Activated naive CD4-positive, alpha-beta T cell treated with anti-CD3 and anti-CD28 coated beads, Interleukin-2, amount 10 ng/mL, durations not matched to agents 7 days and 5 days (primary cell): Measurements from ENCODE around the gene HOXD13.

Experiments used
- CTCF ChIA-PET: fragments of 350-600 bp; sonication (Branson Sonifier 250); formaldehyde crosslinking; loops from one replicate; lab custom pipeline; 2021; ENCODE audit warnings: antibody characterized with exemption; lab: Charles Lee
- DNase-seq: peaks from one replicate; pipeline ENCODE4 v3.0.0-alpha.2; 2020
- H3K27ac Mint-ChIP-seq: one replicate; pipeline ENCODE4 v1.8.0; 2021; ENCODE audit warnings: mild to moderate bottlenecking, moderate library complexity, mixed read lengths
- H3K27me3 Mint-ChIP-seq: one replicate; pipeline ENCODE4 v1.8.0; 2021; ENCODE audit warnings: mild to moderate bottlenecking, mixed read lengths
- H3K36me3 Mint-ChIP-seq: one replicate; pipeline ENCODE4 v1.8.0; 2021; ENCODE audit warnings: mixed read lengths
- H3K4me1 Mint-ChIP-seq: one replicate; pipeline ENCODE4 v1.8.0; 2021; ENCODE audit warnings: mixed read lengths
- H3K4me3 Mint-ChIP-seq: one replicate; pipeline ENCODE4 v1.8.0; 2021; ENCODE audit warnings: mild to moderate bottlenecking, moderate library complexity, mixed read lengths
- H3K9me3 Mint-ChIP-seq: one replicate; pipeline ENCODE4 v1.8.0; 2021; ENCODE audit warnings: mixed read lengths

The HOXD13 gene

DNA sequence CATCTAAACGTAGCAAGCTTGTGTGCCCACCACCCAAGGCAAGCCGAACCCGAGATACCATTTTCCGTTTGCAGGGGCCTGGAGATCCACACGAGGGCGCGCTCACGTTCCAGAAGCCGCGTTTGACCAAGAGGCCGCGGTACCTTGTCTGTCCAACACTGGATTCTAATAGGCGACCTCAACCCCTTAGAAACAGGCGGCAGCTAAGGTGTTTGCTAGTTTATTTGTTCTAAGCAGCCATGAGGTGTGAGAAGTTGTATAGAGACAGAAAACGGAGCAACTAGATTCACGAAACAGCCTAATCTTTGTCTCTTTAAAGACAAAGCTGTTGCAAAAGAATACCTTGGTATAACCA, 18.8 kb downstream of the HOXD13 start:
- CTCF ChIA-PET = interaction anchor here (1.0 to 2.3 kb wide), 8 partner anchors 10 to 703 kb away, joined by 3 to 12 read pairs (median 4); partner anchors contain the start of gene HOXD9
- peaks cover 8% of the 10 kb centered on the region for H3K36me3 Mint-ChIP-seq
- H3K4me3 Mint-ChIP-seq = no peak overlapping the region
- H3K9me3 Mint-ChIP-seq = peaks cover 3% of the 10 kb centered on the region
- peak overlapping the region; percentile 78 for H3K27ac Mint-ChIP-seq
- peaks cover 4% of the 10 kb centered on the region for H3K4me1 Mint-ChIP-seq
- H3K27me3 Mint-ChIP-seq = peaks cover 92% of the 10 kb centered on the region
- DNase-seq = no peak

DNA sequence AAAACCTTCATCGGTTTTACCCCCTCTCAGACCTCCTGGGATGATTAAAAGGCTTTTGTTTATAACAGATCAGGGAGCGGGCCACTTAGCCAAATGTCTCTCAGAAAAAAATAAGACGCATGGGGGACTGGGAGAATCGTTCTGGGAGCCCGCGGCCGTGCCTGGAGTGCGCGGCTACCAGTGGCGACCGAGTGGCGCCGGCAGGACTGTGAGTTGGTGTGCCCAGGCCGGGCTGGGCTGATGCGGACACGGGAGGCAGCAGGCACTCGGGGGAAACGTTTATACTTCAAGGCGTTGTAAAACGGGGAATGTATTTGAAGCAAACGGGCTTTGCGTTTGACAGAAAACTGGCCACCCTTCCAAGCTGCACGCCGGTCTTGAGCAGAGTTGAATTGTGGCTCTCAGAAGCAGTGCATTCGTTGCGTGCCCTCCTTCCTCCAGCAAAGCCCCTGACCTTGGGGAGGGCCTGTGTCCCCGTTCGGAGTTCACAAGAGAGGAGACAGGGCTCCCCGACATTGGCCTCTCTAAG, 19.4 kb downstream of the HOXD13 start:
- Mint-ChIP-seq H3K4me3 (no peak overlapping the region), H3K9me3 (peaks cover 4% of the 10 kb centered on the region), H3K27ac (peak overlapping the region; percentile 55), H3K27me3 (peaks cover 92% of the 10 kb centered on the region), H3K36me3 (peaks cover 5% of the 10 kb centered on the region), H3K4me1 (peaks cover 3% of the 10 kb centered on the region)
- CTCF ChIA-PET = interaction anchor here (1.3 to 2.3 kb wide), 3 partner anchors 9 to 702 kb away, joined by 3 to 12 read pairs (median 4); no protein-coding TSS in a partner anchor
- DNase-seq = no peak

DNA sequence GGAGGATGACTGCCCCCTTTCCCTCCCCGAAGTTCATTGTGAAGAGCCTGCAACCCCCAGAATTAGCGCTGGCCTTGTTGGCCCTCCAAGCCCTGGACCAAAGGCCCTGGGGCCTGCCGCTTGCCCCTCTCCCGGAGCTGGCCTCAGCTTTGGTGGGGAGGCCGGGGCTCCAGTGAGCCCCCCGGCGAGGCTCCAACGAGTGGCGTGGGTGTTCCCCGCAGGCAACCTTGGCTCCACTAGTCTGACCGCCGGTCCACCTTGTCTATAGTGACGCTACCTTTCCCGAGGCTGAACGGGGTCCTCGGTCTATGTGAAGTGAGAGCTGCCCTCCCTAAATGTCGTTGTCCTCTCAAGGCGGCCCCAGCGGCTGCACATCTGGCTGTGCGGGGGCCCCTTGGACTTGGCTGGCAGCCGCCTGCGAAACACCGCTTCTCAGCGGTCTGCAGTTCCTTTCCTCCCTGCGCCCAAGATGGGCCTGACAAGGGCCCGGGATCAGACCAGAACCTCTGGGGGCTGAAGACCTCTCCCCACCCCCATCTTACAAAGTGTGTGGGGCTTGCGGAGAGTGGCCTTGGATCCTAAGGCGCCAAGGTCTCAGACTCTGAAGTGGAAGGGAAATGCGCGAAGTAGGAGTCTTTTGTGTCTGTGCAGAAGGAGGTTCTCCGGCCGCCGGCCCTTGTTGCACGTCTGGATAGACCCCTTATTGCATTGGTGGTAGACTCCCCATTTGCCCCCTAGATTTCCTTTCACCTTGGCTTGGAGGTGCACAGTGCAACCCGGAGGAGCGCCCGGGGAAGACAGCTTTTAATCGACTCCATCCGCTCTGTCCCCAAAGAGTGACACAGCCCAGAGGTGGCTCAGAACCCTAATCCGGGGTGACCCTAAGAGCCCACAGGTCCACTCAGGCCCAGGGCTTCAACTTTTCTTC, 20.1 kb downstream of the HOXD13 start:
- Mint-ChIP-seq H3K4me1 (peaks cover 3% of the 10 kb centered on the region), H3K9me3 (peaks cover 5% of the 10 kb centered on the region), H3K36me3 (peaks cover 5% of the 10 kb centered on the region), H3K27me3 (peaks cover 94% of the 10 kb centered on the region), H3K27ac (peak overlapping the region; percentile 67), H3K4me3 (no peak overlapping the region)
- CTCF ChIA-PET = interaction anchor here (0.9 to 1.7 kb wide), 2 partner anchors 9 to 19 kb away, joined by 4 to 5 read pairs; no protein-coding TSS in a partner anchor
- DNase-seq = no peak

DNA sequence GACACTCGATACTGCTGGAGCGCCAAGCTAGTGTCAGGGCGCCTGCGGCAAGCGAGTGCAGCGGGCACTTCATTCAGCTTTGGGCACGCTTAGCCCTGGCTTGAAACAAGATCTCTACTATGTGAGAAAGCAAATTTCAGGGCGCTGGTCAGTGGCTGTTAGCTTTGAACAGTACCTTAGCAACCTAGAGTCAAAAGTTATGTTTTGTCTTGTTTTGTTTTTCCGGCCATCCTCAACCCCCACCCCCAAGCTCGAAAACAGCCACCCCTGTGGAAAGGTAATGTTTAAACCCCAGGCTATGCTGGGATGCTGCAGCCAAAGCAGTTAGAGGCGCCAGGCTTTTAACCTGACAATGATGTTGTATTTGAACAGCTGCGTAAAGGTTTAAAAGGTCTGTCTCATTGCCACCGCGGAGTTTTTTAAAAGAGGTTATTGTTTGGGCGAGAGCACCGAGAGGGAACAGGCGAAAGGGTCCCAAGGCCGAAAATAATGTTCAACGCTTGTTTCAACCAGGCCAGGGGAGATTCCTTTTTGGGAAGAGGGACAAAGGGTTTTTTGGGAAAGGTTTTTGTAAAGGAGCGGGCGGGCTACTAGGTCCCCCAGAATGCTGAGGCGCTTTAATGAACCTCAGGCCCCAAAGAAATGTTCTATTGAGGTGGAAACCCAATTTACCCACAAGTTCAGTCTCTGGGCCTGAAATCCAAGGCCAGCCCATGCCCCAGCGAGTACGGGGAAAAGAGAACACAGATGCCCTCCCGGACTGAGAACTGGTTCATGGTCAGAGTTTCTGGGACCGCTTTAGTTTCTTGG, 21.8 kb downstream of the HOXD13 start:
- H3K4me1 Mint-ChIP-seq = peaks cover 2% of the 10 kb centered on the region
- H3K4me3 Mint-ChIP-seq = no peak overlapping the region
- H3K27me3 Mint-ChIP-seq = peaks cover 96% of the 10 kb centered on the region
- H3K36me3 Mint-ChIP-seq = peaks cover 7% of the 10 kb centered on the region
- H3K27ac Mint-ChIP-seq = no peak overlapping the region
- CTCF ChIA-PET = interaction anchor here (0.6 kb wide), 1 partner anchor 39 kb away, joined by 3 read pairs; no protein-coding TSS in a partner anchor
- no peak for DNase-seq
- H3K9me3 Mint-ChIP-seq = peaks cover 5% of the 10 kb centered on the region

DNA sequence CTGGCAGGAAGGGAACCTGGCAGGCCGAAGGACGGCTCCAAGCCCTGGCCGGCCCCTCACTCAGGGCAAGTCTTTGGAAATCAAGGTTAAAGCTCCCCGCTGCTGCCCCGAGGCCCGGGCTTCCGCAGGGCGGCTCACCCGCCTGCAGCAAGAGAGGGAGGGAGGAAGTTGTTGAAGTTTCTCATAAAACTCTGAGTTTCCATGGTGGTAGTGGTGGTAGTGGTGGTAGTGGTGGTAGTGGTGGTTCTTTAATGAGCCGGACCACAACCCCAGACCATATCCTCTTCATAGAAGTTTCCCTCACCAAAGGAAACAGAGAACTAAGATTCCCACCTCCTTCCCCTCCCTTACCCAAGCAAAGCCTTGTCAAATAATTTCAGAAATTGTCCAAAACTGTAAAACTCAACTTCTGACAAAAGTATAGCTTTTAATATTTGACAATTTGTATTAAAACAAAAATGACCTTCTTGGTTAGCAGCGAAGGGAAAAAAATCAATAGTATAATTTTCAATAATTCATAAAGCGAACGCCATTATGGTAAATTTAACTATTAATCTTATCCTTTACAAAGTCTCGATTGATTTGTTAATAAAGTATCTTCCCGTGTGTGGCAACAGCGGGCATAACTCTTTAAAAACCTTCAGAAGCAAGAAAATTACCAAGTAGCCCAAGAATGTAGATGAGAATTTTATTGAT, 22.6 kb downstream of the HOXD13 start:
- Mint-ChIP-seq H3K27me3 (peaks cover 94% of the 10 kb centered on the region), H3K27ac (no peak overlapping the region)

DNA sequence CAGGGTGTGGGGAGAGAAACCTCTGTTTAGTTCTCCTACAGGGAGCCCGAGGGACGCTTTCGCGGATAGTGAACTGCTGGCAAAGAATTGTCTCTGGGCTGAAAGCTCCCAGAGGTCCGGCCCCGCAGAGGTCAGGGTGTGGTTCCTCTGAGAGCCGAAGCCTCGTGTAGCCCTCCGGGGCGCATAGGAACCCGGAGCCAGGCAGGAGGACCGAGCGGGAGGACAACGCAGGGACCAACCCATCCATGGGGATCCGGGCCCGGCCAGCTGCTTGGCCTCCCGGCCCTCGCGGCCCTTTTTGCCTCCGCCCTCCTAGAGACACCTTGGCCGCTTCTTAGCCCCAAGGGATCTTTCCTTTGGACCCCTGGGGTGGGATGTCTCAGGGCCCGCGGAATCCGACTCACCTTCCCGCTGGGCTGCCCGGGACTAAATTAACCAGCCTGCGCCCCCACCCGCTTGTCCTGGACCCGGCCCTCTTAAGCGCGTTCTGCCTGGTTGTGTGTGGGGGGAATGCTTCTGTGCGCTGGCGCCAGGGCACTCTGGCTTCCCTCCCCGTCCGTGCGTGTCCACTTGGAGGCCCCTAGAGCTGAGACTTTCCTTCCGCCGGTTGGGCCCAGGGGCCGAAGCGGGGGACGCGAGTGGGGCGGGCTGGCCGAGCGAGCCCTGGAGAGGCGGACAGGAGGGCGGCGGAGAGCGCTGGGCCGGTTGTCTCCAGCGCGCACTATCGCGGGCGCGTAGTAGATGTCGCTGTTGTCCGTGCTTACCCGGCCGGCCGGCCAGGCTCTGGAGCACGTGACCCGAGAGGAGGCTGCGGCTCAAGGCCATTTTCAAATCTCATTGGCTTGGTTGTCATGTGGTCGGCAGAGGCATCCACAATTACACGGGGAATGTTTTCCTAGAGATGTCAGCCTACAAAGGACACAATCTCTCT, 23.6 kb downstream of the HOXD13 start, which contains the start of gene HOXD10:
Gene HOXD10, plus strand, starts transcription at position 896 of the 931 bp plus-strand sequence. CDS start 56 bp downstream, outside the sequence.
- H3K4me3 Mint-ChIP-seq = no peak within 1 kb of the TSS
- peaks cover 4% of the 10 kb centered on the region for H3K36me3 Mint-ChIP-seq
- peaks cover 97% of the 10 kb centered on the region for H3K27me3 Mint-ChIP-seq
- H3K4me1 Mint-ChIP-seq = peaks cover 2% of the 10 kb centered on the region
- H3K9me3 Mint-ChIP-seq = peaks cover 4% of the 10 kb centered on the region
- CTCF ChIA-PET = no interaction called here
- no peak for DNase-seq
- H3K27ac Mint-ChIP-seq = peak within 1 kb of the TSS; percentile 34

More for the DNA sequence above, 22.6 kb downstream of the HOXD13 start:
- Mint-ChIP-seq H3K4me1 (peaks cover 2% of the 10 kb centered on the region), H3K4me3 (no peak overlapping the region), H3K36me3 (peaks cover 5% of the 10 kb centered on the region), H3K9me3 (peaks cover 4% of the 10 kb centered on the region)
- CTCF ChIA-PET = interaction anchor here (0.6 kb wide), 1 partner anchor 40 kb away, joined by 3 read pairs; no protein-coding TSS in a partner anchor
- DNase-seq = no peak

DNA sequence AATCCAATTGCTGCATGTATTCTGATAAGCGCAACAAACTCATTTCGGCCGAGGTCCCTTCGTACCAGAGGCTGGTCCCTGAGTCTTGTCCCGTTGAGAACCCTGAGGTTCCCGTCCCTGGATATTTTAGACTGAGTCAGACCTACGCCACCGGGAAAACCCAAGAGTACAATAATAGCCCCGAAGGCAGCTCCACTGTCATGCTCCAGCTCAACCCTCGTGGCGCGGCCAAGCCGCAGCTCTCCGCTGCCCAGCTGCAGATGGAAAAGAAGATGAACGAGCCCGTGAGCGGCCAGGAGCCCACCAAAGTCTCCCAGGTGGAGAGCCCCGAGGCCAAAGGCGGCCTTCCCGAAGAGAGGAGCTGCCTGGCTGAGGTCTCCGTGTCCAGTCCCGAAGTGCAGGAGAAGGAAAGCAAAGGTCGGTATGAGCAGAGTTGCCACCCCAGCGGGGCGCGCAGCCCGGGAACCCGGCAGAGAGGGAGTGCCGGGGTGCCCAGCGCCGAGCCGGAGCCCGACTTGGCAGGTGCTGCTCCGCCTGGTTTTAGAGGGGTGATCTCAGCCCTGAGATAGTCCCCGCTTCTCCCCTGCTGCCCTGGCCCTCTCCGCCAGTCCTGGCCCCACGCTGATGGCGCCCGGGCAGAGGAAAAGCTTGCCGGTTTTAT, 24.8 kb downstream of the HOXD13 start:
- peaks cover 2% of the 10 kb centered on the region for H3K4me1 Mint-ChIP-seq
- peaks cover 97% of the 10 kb centered on the region for H3K27me3 Mint-ChIP-seq
- H3K27ac Mint-ChIP-seq = peak overlapping the region; percentile 34
- CTCF ChIA-PET = interaction anchor here (1.8 kb wide), 1 partner anchor 15 kb away, joined by 5 read pairs; no protein-coding TSS in a partner anchor
- peaks cover 3% of the 10 kb centered on the region for H3K36me3 Mint-ChIP-seq
- H3K4me3 Mint-ChIP-seq = no peak overlapping the region
- DNase-seq = no peak
- peaks cover 4% of the 10 kb centered on the region for H3K9me3 Mint-ChIP-seq

DNA sequence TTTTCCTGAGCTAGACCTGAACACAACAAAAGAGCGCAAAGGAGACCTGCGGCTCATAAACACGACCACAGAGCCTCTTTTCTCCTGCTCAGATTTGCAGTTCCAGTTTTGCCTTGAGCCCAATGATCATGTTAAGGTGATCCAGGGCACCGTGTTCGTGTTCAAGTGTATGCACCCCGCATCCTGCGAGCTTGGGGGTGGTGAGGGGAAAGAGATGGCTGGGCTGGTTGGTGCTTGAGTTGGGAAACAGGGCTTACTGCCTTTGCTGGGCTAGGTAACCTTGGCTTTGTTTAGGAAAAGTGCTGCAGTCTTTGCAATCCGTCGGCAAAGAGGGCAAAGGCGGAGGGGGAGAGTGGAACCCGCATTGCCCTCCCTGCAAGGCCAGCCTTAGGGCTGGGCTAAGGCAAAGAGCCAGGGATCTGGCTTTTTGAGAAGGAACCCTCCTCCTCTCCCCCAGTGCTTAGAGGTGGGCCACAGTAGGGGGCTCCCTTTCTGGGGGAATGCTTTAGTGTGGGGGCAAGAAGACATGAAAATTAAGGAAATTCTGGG, 25.4 kb downstream of the HOXD13 start:
- peaks cover 97% of the 10 kb centered on the region for H3K27me3 Mint-ChIP-seq
- H3K4me1 Mint-ChIP-seq = peaks cover 2% of the 10 kb centered on the region
- H3K9me3 Mint-ChIP-seq = peaks cover 4% of the 10 kb centered on the region
- no peak overlapping the region for H3K4me3 Mint-ChIP-seq
- CTCF ChIA-PET = interaction anchor here (1.8 kb wide), 1 partner anchor 14 kb away, joined by 5 read pairs; no protein-coding TSS in a partner anchor
- H3K36me3 Mint-ChIP-seq = peaks cover 3% of the 10 kb centered on the region
- H3K27ac Mint-ChIP-seq = no peak overlapping the region
- no peak for DNase-seq

DNA sequence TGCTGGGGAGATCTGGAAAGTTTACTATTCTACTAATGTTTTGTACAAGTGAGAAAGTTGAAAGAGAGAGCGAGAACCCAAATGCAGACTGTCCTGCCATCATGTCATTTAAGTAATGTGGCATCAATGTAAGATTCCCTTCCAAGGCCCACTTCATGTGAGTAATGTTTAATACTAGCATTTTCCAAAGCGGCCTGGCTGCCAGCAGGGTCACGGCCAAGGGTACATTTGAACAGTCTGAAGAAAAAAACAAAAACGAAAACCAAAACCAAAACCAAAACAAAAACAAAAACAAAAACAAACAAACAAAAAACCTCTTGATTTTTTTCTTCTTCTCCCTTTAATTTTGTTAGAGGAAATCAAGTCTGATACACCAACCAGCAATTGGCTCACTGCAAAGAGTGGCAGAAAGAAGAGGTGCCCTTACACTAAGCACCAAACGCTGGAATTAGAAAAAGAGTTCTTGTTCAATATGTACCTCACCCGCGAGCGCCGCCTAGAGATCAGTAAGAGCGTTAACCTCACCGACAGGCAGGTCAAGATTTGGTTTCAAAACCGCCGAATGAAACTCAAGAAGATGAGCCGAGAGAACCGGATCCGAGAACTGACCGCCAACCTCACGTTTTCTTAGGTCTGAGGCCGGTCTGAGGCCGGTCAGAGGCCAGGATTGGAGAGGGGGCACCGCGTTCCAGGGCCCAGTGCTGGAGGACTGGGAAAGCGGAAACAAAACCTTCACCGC, 26.2 kb downstream of the HOXD13 start:
- Mint-ChIP-seq H3K36me3 (peaks cover 4% of the 10 kb centered on the region), H3K9me3 (peaks cover 4% of the 10 kb centered on the region), H3K27me3 (peaks cover 97% of the 10 kb centered on the region), H3K4me1 (peaks cover 3% of the 10 kb centered on the region), H3K27ac (peak overlapping the region; percentile 22), H3K4me3 (no peak overlapping the region)
- DNase-seq = no peak
- CTCF ChIA-PET = interaction anchor here (1.8 kb wide), 1 partner anchor 13 kb away, joined by 5 read pairs; no protein-coding TSS in a partner anchor

DNA sequence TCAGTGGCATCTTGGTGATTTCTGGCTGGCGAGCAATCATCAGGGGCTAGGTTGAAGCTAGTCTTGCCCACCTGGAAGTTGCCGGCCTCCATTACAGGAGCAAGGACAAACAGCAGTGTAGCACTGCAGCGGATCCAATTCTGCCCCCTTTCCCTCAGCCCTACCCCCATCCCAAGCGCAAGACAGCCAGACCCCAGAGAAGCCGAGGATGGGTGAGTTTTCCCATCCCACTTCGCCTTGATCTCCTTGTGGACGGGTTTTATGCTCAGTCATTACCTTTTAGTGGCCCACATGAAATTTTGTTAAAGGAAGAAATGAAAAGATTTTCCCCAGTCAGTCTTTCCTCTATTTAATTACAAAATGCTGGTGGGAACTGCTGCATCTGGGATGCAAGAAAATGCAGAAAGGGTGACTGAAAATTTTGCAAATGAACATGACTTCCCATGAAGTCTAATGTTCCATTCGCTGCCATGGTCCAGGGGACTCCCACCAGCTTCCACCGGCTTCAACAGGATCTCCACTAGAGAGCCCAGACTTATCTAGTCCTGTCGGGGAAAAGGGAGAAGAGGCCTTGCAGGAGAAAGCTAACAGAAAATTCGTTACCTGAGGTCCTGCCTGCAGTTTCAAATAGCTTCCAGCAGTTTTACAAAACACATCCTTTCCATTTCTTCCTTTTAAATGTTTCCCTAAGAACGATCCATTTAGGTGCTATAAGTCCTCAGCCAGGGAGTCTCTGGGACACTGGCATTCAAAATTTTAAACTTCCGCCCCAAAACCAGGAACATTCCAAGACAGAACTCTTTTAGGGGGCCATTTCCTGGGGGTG, 28.1 kb downstream of the HOXD13 start:
- H3K27ac Mint-ChIP-seq = peak overlapping the region; percentile 80
- no peak overlapping the region for H3K4me3 Mint-ChIP-seq
- CTCF ChIA-PET = interaction anchor here (0.7 to 1.9 kb wide), 11 partner anchors 9 to 1029 kb away, joined by 3 to 5 read pairs (median 3); no protein-coding TSS in a partner anchor
- H3K36me3 Mint-ChIP-seq = peaks cover 7% of the 10 kb centered on the region
- no peak for DNase-seq
- H3K4me1 Mint-ChIP-seq = peaks cover 4% of the 10 kb centered on the region
- H3K9me3 Mint-ChIP-seq = peaks cover 4% of the 10 kb centered on the region
- H3K27me3 Mint-ChIP-seq = peaks cover 97% of the 10 kb centered on the region
